DOHH2 (cell line): ENCODE results near the gene ATP12A.

Experiments used
- EZH2phosphoT487 ChIP-seq: fragments of 200-600 bp; sonication (generic); IDR thresholded peaks from 2 replicates; pipeline ENCODE4 v1.6.1; 2017; ENCODE audit warnings: borderline replicate concordance, mild to moderate bottlenecking, antibody characterized with exemption, low read length, moderate library complexity, mixed read lengths
- TF ChIP-seq, protein P1 (sequence below): fragments of 200-600 bp; sonication (generic); IDR thresholded peaks from one replicate; pipeline ENCODE4 v1.5.1; 2014; ENCODE audit warnings: antibody characterized with exemption, mild to moderate bottlenecking, low read depth, low read length; ENCODE audit not compliant: poor library complexity, severe bottlenecking

DNA sequence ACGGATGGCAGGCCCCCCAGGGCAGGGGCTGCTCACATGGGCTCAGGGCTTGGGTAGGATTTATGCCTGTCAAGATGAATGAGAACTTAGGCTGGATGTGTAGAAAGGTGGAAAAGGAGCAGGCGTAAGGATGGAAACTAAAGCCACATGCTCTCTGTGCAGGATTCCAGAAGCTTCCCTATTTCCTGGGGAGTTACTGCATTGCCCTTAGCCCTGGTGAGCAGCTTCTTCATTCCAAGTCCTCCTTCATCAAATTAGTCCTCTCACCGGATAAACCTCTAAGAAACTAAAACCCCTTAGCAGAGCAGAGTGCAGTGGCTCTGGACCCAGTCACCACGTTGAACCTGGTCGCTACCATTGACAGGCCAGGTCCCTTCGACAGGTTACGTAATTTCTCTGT lies 7.4 kb downstream of the ATP12A start:
- TF ChIP-seq EZH2phosphoT487: no peak
- TF ChIP-seq, protein P1, sequence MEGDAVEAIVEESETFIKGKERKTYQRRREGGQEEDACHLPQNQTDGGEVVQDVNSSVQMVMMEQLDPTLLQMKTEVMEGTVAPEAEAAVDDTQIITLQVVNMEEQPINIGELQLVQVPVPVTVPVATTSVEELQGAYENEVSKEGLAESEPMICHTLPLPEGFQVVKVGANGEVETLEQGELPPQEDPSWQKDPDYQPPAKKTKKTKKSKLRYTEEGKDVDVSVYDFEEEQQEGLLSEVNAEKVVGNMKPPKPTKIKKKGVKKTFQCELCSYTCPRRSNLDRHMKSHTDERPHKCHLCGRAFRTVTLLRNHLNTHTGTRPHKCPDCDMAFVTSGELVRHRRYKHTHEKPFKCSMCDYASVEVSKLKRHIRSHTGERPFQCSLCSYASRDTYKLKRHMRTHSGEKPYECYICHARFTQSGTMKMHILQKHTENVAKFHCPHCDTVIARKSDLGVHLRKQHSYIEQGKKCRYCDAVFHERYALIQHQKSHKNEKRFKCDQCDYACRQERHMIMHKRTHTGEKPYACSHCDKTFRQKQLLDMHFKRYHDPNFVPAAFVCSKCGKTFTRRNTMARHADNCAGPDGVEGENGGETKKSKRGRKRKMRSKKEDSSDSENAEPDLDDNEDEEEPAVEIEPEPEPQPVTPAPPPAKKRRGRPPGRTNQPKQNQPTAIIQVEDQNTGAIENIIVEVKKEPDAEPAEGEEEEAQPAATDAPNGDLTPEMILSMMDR: no peak
